Measurements from ENCODE around the gene C12orf76.

Gene C12orf76

GRCh38 chr12:110007881-110008280 is 40.4 kb downstream of the C12orf76 start:
- Histone ChIP-seq H3K36me3 (replicated peaks; ENCODE audit: insufficient read depth, low read length) (no peaks in the 10 kb centered on the region), H3K27ac (ENCODE audit: low read length) (no peak overlapping the region), H3K4me1 (ENCODE audit: low read length) (peaks cover 14% of the 10 kb centered on the region; the same call in 1 of the 2 replicates), H3F3A (ENCODE audit: insufficient read depth, low read length) (peaks cover 19% of the 10 kb centered on the region), H3K4me2 (ENCODE audit: low read depth, low read length) (no peak overlapping the region), H3K4me3 (ENCODE audit: low read length) (no peak overlapping the region), H2AFZ (ENCODE audit: low read length) (no peak overlapping the region), H3K9ac (ENCODE audit: low read length) (no peak overlapping the region), H4K20me1 (ENCODE audit: insufficient read depth, low read length) (no peaks in the 10 kb centered on the region), H3K9me3 (replicated peaks; ENCODE audit: insufficient read depth, low read length) (no peaks in the 10 kb centered on the region), H3K79me2 (ENCODE audit: low read length) (peaks cover 45% of the 10 kb centered on the region), H3K9me2 (replicated peaks; ENCODE audit: insufficient read depth, low read length) (no peaks in the 10 kb centered on the region), H3K27me3 (replicated peaks; ENCODE audit: insufficient read depth, low read length) (no peaks in the 10 kb centered on the region)
- TF ChIP-seq EZH2 (optimal IDR thresholded peaks at IDR 0.05; ENCODE audit: low read depth, low read length) (no peak), EZH2phosphoT487 (IDR thresholded peaks at IDR 0.05; ENCODE audit: low read length) (no peak)
- TF ChIP-seq, protein P1, sequence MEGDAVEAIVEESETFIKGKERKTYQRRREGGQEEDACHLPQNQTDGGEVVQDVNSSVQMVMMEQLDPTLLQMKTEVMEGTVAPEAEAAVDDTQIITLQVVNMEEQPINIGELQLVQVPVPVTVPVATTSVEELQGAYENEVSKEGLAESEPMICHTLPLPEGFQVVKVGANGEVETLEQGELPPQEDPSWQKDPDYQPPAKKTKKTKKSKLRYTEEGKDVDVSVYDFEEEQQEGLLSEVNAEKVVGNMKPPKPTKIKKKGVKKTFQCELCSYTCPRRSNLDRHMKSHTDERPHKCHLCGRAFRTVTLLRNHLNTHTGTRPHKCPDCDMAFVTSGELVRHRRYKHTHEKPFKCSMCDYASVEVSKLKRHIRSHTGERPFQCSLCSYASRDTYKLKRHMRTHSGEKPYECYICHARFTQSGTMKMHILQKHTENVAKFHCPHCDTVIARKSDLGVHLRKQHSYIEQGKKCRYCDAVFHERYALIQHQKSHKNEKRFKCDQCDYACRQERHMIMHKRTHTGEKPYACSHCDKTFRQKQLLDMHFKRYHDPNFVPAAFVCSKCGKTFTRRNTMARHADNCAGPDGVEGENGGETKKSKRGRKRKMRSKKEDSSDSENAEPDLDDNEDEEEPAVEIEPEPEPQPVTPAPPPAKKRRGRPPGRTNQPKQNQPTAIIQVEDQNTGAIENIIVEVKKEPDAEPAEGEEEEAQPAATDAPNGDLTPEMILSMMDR (IDR thresholded peaks at IDR 0.05; ENCODE audit: low read length) = no peak
- no peak for DNase-seq

- Histone ChIP-seq H3K9ac (ENCODE audit: low read length) (no peak overlapping the region), H3K27ac (ENCODE audit: low read length) (peak overlapping the region; percentile 59; the same call in 1 of the 2 replicates), H3K36me3 (replicated peaks; ENCODE audit: insufficient read depth, low read length) (no peaks in the 10 kb centered on the region), H3K4me1 (ENCODE audit: low read length) (0 out of 2 replicates have a peak, but pooled peaks cover 6% of the 10 kb centered on the region), H3K4me3 (ENCODE audit: low read length) (no peak overlapping the region), H3K79me2 (ENCODE audit: low read length) (peaks cover 49% of the 10 kb centered on the region), H3K4me2 (ENCODE audit: low read depth, low read length) (no peak overlapping the region; the same call in 1 of the 2 replicates), H4K20me1 (ENCODE audit: insufficient read depth, low read length) (no peaks in the 10 kb centered on the region), H3K27me3 (replicated peaks; ENCODE audit: insufficient read depth, low read length) (no peaks in the 10 kb centered on the region), H3K9me3 (replicated peaks; ENCODE audit: insufficient read depth, low read length) (no peaks in the 10 kb centered on the region), H3K9me2 (replicated peaks; ENCODE audit: insufficient read depth, low read length) (no peaks in the 10 kb centered on the region), H2AFZ (ENCODE audit: low read length) (no peak overlapping the region), H3F3A (ENCODE audit: insufficient read depth, low read length) (peaks cover 13% of the 10 kb centered on the region; the same call in 1 of the 2 replicates)
- no peak for TF ChIP-seq EZH2phosphoT487 (IDR thresholded peaks at IDR 0.05; ENCODE audit: low read length)
- TF ChIP-seq, protein P1 (IDR thresholded peaks at IDR 0.05; ENCODE audit: low read length) = no peak
- TF ChIP-seq EZH2 (optimal IDR thresholded peaks at IDR 0.05; ENCODE audit: low read depth, low read length) = no peak
- DNase-seq = no peak
These were observed 42.2 kb downstream of the C12orf76 start for GRCh38 chr12:110006115-110006514.

- Histone ChIP-seq H3K27ac (ENCODE audit: low read length) (peak overlapping the region; percentile 59; the same call in 1 of the 2 replicates), H3K36me3 (replicated peaks; ENCODE audit: insufficient read depth, low read length) (no peaks in the 10 kb centered on the region), H3K9me3 (replicated peaks; ENCODE audit: insufficient read depth, low read length) (no peaks in the 10 kb centered on the region), H3K79me2 (ENCODE audit: low read length) (peaks cover 49% of the 10 kb centered on the region), H3K4me3 (ENCODE audit: low read length) (peak overlapping the region; percentile 34; the same call in 1 of the 2 replicates), H3K4me2 (ENCODE audit: low read depth, low read length) (peak overlapping the region; percentile 66), H3K9me2 (replicated peaks; ENCODE audit: insufficient read depth, low read length) (no peaks in the 10 kb centered on the region), H3K27me3 (replicated peaks; ENCODE audit: insufficient read depth, low read length) (no peaks in the 10 kb centered on the region), H3K9ac (ENCODE audit: low read length) (no peak overlapping the region), H3F3A (ENCODE audit: insufficient read depth, low read length) (0 out of 2 replicates have a peak, but pooled peaks cover 13% of the 10 kb centered on the region), H2AFZ (ENCODE audit: low read length) (no peak overlapping the region), H4K20me1 (ENCODE audit: insufficient read depth, low read length) (no peaks in the 10 kb centered on the region), H3K4me1 (ENCODE audit: low read length) (0 out of 2 replicates have a peak, but pooled peaks cover 3% of the 10 kb centered on the region)
- TF ChIP-seq, protein P1 (IDR thresholded peaks at IDR 0.05; ENCODE audit: low read length) = no peak
- TF ChIP-seq EZH2phosphoT487 (IDR thresholded peaks at IDR 0.05; ENCODE audit: low read length) = no peak
- TF ChIP-seq EZH2 (optimal IDR thresholded peaks at IDR 0.05; ENCODE audit: low read depth, low read length) = no peak
- DNase-seq = peak; percentile 35
These were observed 42.9 kb downstream of the C12orf76 start for GRCh38 chr12:110005319-110005973.
